Neural cell (in vitro differentiated cells): Measurements from ENCODE around the gene VSIG10L. TPM values are rescaled to one million over a fixed set of nuclear protein-coding genes. Genes with fewer than 3 reads are reported as not detected.

ENCODE experiments used
- H2AFZ ChIP-seq: fragments of 200-600, 300-800 bp; sonication (generic), shearing (Covaris generic); 2 replicates; pipeline ENCODE4 v1.6.0; 2014; ENCODE audit warnings: low read depth, mild to moderate bottlenecking, antibody characterized with exemption, low read length, moderate library complexity
- H3F3A ChIP-seq: fragments of 200-600 bp; shearing (Covaris generic); 2 replicates; pipeline ENCODE4 v1.6.1; 2016; ENCODE audit warnings: mild to moderate bottlenecking, moderate library complexity, mixed read lengths, antibody characterized with exemption, low read length; ENCODE audit not compliant: insufficient read depth, poor library complexity, severe bottlenecking
- H3K27ac ChIP-seq: fragments of 200-600, 300-800 bp; sonication (generic), shearing (Covaris generic); 2 replicates; pipeline ENCODE4 v1.5.1; 2014; ENCODE audit warnings: mild to moderate bottlenecking, low read length, moderate library complexity
- H3K27me3 ChIP-seq: fragments of 300-800, 200-600 bp; sonication (generic), shearing (Covaris generic); 2 replicates; pipeline ENCODE4 v1.6.0; 2014; ENCODE audit warnings: mild to moderate bottlenecking, low read depth, low read length, moderate library complexity; ENCODE audit not compliant: insufficient read depth
- H3K36me3 ChIP-seq: fragments of 300-800, 200-600 bp; sonication (generic), shearing (Covaris generic); 2 replicates; pipeline ENCODE4 v1.5.1; 2014; ENCODE audit warnings: mild to moderate bottlenecking, antibody characterized with exemption, low read length, moderate library complexity; ENCODE audit not compliant: insufficient read depth
- H3K4me2 ChIP-seq: fragments of 300-800, 200-600 bp; sonication (generic), shearing (Covaris generic); 2 replicates; pipeline ENCODE4 v1.6.0; 2014; ENCODE audit warnings: mild to moderate bottlenecking, low read length
- H3K4me3 ChIP-seq: fragments of 300-800, 200-600 bp; sonication (generic), shearing (Covaris generic); 2 replicates; pipeline ENCODE4 v1.5.1; 2014; ENCODE audit warnings: mild to moderate bottlenecking, low read length, moderate library complexity
- H3K79me2 ChIP-seq: fragments of 200-600 bp; shearing (Covaris generic); replicated peaks from 2 replicates; pipeline ENCODE4 v1.6.0; 2014; ENCODE audit warnings: mild to moderate bottlenecking, low read length, moderate library complexity; ENCODE audit not compliant: insufficient read depth
- H3K9ac ChIP-seq: fragments of 300-800, 200-600 bp; sonication (generic), shearing (Covaris generic); 2 replicates; pipeline ENCODE4 v1.6.1; 2016; ENCODE audit warnings: mild to moderate bottlenecking, low read length, mixed read lengths
- H3K9me2 ChIP-seq: fragments of 200-600 bp; shearing (Covaris generic); 2 replicates; pipeline ENCODE4 v1.6.1; 2016; ENCODE audit warnings: mild to moderate bottlenecking, low read length, mixed read lengths; ENCODE audit not compliant: insufficient read depth
- H3K9me3 ChIP-seq: fragments of 200-600, 300-800 bp; sonication (generic), shearing (Covaris generic); 2 replicates; pipeline ENCODE4 v1.6.1; 2016; ENCODE audit warnings: mild to moderate bottlenecking, mixed run types, low read length, moderate library complexity, mixed read lengths
- H4K20me1 ChIP-seq: fragments of 200-600 bp; shearing (Covaris generic); 2 replicates; pipeline ENCODE4 v1.6.1; 2016; ENCODE audit warnings: mild to moderate bottlenecking, mixed run types; ENCODE audit not compliant: insufficient read depth
- CTCF ChIP-seq: fragments of 450-650 bp; IDR thresholded peaks from 2 replicates; pipeline ENCODE4 v1.5.1; 2014; ENCODE audit warnings: antibody characterized with exemption, mild to moderate bottlenecking, moderate library complexity; ENCODE audit not compliant: poor library complexity, severe bottlenecking
- EP300 ChIP-seq: fragments of 450-650 bp; conservative IDR thresholded peaks from 2 replicates; pipeline ENCODE4 v1.6.1; 2014; ENCODE audit warnings: antibody characterized with exemption, mild to moderate bottlenecking, moderate library complexity; ENCODE audit not compliant: poor library complexity, severe bottlenecking
- EZH2 ChIP-seq: fragments of 200-600, 300-800 bp; shearing (Covaris generic), sonication (generic); IDR thresholded peaks from 2 replicates; pipeline ENCODE4 v1.6.1; 2014; ENCODE audit warnings: antibody characterized with exemption, low read length, borderline replicate concordance, mild to moderate bottlenecking; ENCODE audit not compliant: insufficient read depth, poor library complexity, severe bottlenecking
- MXI1 ChIP-seq: fragments of 450-650 bp; conservative IDR thresholded peaks from 2 replicates; pipeline ENCODE4 v1.6.1; 2014; ENCODE audit warnings: antibody characterized with exemption, mild to moderate bottlenecking; ENCODE audit not compliant: poor library complexity, severe bottlenecking
- POLR2AphosphoS5 ChIP-seq: IDR thresholded peaks from 2 replicates; pipeline ENCODE4 v1.6.1; 2012
- RAD21 ChIP-seq: fragments of 450-650 bp; conservative IDR thresholded peaks from 2 replicates; pipeline ENCODE4 v1.6.1; 2014; ENCODE audit warnings: antibody characterized with exemption, mild to moderate bottlenecking, moderate library complexity
- REST ChIP-seq: IDR thresholded peaks from 2 replicates; pipeline ENCODE4 v1.6.1; 2012; ENCODE audit warnings: borderline replicate concordance
- SMC3 ChIP-seq: fragments of 450-650 bp; conservative IDR thresholded peaks from 2 replicates; pipeline ENCODE4 v1.6.1; 2014; ENCODE audit warnings: antibody characterized with exemption, mild to moderate bottlenecking, moderate library complexity; ENCODE audit not compliant: poor library complexity
- TAF1 ChIP-seq: IDR thresholded peaks from 2 replicates; pipeline ENCODE4 v1.6.1; 2012; ENCODE audit warnings: low read depth
- polyA plus RNA-seq: library from polyadenylated mRNA; depleted of rRNA; stranded (reverse); fragments of >200 nt; gene quantifications from 2 replicates; pipeline ENCODE4 v1.2.3, GENCODE V29; 2014

The VSIG10L gene
- polyA plus RNA-seq, 1 donor from 2014 or later = 2.3 TPM

- H3K9ac ChIP-seq = no peak overlapping the region
- H3K4me2 ChIP-seq = no peak overlapping the region
- no peak overlapping the region for H3K4me3 ChIP-seq
These were observed 22.5 kb upstream of the VSIG10L start for GRCh38 chr19:51364200-51365106.

GRCh38 chr19:51361239-51361638 lies 19.3 kb upstream of the VSIG10L start:
- no peak overlapping the region for H2AFZ ChIP-seq
- H3F3A ChIP-seq = no peaks in the 10 kb centered on the region
- H3K4me3 ChIP-seq = no peak overlapping the region
- H3K9me2 ChIP-seq = no peaks in the 10 kb centered on the region
- TF ChIP-seq MXI1 (no peak), EZH2 (no peak)
- H3K36me3 ChIP-seq = no peaks in the 10 kb centered on the region
- no peaks in the 10 kb centered on the region for H3K27me3 ChIP-seq
- H3K27ac ChIP-seq = no peak overlapping the region
- no peak overlapping the region for H3K9ac ChIP-seq
- H4K20me1 ChIP-seq = no peaks in the 10 kb centered on the region
- no peak overlapping the region for H3K4me2 ChIP-seq
- no peaks in the 10 kb centered on the region for H3K9me3 ChIP-seq
- H3K79me2 ChIP-seq = no peaks in the 10 kb centered on the region

More at GRCh38 chr19:51364200-51365106, 22.5 kb upstream of the VSIG10L start:
- Histone ChIP-seq H3F3A (peaks cover 5% of the 10 kb centered on the region), H3K27ac (no peak overlapping the region), H3K27me3 (no peaks in the 10 kb centered on the region), H2AFZ (no peak overlapping the region), H3K9me3 (no peaks in the 10 kb centered on the region), H4K20me1 (no peaks in the 10 kb centered on the region), H3K36me3 (no peaks in the 10 kb centered on the region), H3K79me2 (no peaks in the 10 kb centered on the region), H3K9me2 (no peaks in the 10 kb centered on the region)
- no peak for TF ChIP-seq POLR2AphosphoS5

GRCh38 chr19:51359294-51359693 lies 17.4 kb upstream of the VSIG10L start:
- no peak overlapping the region for H2AFZ ChIP-seq
- no peak overlapping the region for H3K27ac ChIP-seq
- no peaks in the 10 kb centered on the region for H3K9me2 ChIP-seq
- H3K36me3 ChIP-seq = no peaks in the 10 kb centered on the region
- H3K4me2 ChIP-seq = no peak overlapping the region
- H3F3A ChIP-seq = no peaks in the 10 kb centered on the region
- no peaks in the 10 kb centered on the region for H3K79me2 ChIP-seq
- no peak for TF ChIP-seq SMC3
- TF ChIP-seq MXI1 = no peak
- no peak for TF ChIP-seq EP300
- no peak for TF ChIP-seq REST
- TF ChIP-seq CTCF = no peak
- no peak for TF ChIP-seq EZH2
- no peak for TF ChIP-seq TAF1
- no peak for TF ChIP-seq POLR2AphosphoS5
- TF ChIP-seq RAD21 = no peak
- H3K9ac ChIP-seq = no peak overlapping the region
- H3K27me3 ChIP-seq = no peaks in the 10 kb centered on the region
- H4K20me1 ChIP-seq = no peaks in the 10 kb centered on the region
- no peaks in the 10 kb centered on the region for H3K9me3 ChIP-seq
- H3K4me3 ChIP-seq = no peak overlapping the region
